ENCODE measurements around the gene PTPRK. TPM values are rescaled to one million over a fixed set of nuclear protein-coding genes. Genes with fewer than 3 reads are reported as not detected.

Gene PTPRK
- polyA plus RNA-seq, 3 donors, result 0.01 TPM; not detected in 2

DNA sequence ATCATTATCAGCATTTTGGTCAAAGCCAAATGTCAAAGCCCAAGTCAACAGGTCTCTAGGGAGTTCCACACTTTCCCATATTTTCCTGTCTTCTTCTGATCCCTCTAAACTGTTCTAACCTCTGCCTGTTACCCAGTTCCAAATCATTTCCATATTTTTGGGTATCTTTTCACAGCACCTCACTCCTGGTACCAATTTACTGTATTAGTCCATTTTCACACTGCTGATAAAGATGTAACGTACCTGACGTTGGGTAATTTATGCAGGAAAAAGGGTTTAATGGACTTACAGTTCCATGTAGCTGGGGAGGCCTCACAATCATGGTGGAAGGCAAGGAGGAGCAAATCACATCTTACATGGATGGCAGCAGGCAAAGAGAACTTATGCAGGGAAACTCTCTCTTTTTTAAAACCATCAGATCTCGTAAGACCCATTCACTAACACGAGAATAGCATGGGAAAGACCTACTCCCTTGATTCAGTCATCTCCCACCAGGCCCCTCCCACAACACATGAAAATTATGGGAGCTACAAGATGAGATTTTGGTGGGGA, 143.4 kb downstream of the PTPRK start:
- H3K4me3 ChIP-seq (replicated peaks in 1 of 3; ENCODE audit: low read depth in 2 of 3, low read length in 3 of 3), result no peak overlapping the region
- peaks cover 4 to 7% of the 10 kb centered on the region in 2 donors for H3K9me3 ChIP-seq (replicated peaks in 1 of 2; ENCODE audit: control insufficient read depth in 1 of 2, insufficient read depth in 1 of 2, low read length in 2 of 2)
- H4K20me1 ChIP-seq (ENCODE audit: insufficient read depth, low read length), result no peaks in the 10 kb centered on the region
- WGBS (ENCODE audit: insufficient coverage), result no CpG with 5 or more reads among the region's 4 CpGs
- no peak overlapping the region for H3K9ac ChIP-seq (ENCODE audit: insufficient read depth, low read length, poor library complexity, severe bottlenecking)
- no peaks in the 10 kb centered on the region for H3K27me3 ChIP-seq (ENCODE audit: control insufficient read depth in 2 of 2, insufficient read depth in 2 of 2, low read length in 2 of 2)
- H3K27ac Mint-ChIP-seq, result no peak overlapping the region
- no peak overlapping the region for H3K27ac ChIP-seq (ENCODE audit: low read depth in 1 of 2, low read length in 2 of 2)
- H3K79me2 ChIP-seq (ENCODE audit: insufficient read depth, low read length), result no peaks in the 10 kb centered on the region
- H3K4me2 ChIP-seq (replicated peaks; ENCODE audit: extremely low read depth, low read length, poor library complexity, severe bottlenecking), result no peak overlapping the region
- intact Hi-C loops (cut with micrococcal nuclease), result no loop called here
- peaks cover 1 to 10% (median 7%) of the 10 kb centered on the region in 7 donors for H3K9me3 Mint-ChIP-seq
- no peak overlapping the region for H3K4me3 Mint-ChIP-seq
- H3K4me1 ChIP-seq (ENCODE audit: control insufficient read depth in 1 of 2, insufficient read depth in 2 of 2, low read length in 2 of 2), result no peaks in the 10 kb centered on the region
- no peaks in the 10 kb centered on the region for H3K36me3 Mint-ChIP-seq
- H3K4me1 Mint-ChIP-seq, result no peaks in the 10 kb centered on the region
- TF ChIP-seq, protein P1, sequence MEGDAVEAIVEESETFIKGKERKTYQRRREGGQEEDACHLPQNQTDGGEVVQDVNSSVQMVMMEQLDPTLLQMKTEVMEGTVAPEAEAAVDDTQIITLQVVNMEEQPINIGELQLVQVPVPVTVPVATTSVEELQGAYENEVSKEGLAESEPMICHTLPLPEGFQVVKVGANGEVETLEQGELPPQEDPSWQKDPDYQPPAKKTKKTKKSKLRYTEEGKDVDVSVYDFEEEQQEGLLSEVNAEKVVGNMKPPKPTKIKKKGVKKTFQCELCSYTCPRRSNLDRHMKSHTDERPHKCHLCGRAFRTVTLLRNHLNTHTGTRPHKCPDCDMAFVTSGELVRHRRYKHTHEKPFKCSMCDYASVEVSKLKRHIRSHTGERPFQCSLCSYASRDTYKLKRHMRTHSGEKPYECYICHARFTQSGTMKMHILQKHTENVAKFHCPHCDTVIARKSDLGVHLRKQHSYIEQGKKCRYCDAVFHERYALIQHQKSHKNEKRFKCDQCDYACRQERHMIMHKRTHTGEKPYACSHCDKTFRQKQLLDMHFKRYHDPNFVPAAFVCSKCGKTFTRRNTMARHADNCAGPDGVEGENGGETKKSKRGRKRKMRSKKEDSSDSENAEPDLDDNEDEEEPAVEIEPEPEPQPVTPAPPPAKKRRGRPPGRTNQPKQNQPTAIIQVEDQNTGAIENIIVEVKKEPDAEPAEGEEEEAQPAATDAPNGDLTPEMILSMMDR (IDR thresholded peaks at IDR 0.05), result no peak
- H3K36me3 ChIP-seq (replicated peaks in 1 of 2; ENCODE audit: control insufficient read depth in 1 of 2, insufficient read depth in 2 of 2, low read length in 2 of 2), result no peaks in the 10 kb centered on the region
- DNase-seq, result no peak
- H2AFZ ChIP-seq (ENCODE audit: insufficient read depth, low read depth, low read length, poor library complexity, severe bottlenecking), result no peak overlapping the region
- H3K27me3 Mint-ChIP-seq (ENCODE audit: low read depth in 3 of 3), result no peaks in the 10 kb centered on the region

DNA sequence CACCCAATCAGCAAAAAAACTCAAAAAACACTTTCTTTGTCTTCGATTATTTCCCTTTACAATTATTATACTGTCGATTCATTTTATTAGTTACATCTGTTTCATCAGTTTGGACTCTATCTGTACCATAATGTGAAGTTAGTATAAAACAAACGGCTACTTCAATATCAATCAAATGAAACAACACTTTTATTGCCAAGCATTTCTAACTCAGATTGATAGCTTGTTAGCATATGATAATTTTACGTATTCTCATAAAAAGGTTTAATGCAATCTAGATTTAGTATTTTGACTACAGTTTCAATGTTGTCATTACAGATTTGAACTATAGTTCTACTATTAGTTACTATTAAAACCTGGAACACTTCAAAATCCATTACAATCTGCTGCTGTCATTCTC, 149.3 kb downstream of the PTPRK start:
- H4K20me1 ChIP-seq (ENCODE audit: insufficient read depth, low read length), result no peaks in the 10 kb centered on the region
- Mint-ChIP-seq H3K4me3 (no peak overlapping the region), H3K27me3 (ENCODE audit: low read depth in 3 of 3) (no peaks in the 10 kb centered on the region), H3K27ac (no peak overlapping the region), H3K9me3 (peaks cover 3 to 10% (median 6%) of the 10 kb centered on the region in 7 donors), H3K4me1 (no peaks in the 10 kb centered on the region), H3K36me3 (no peaks in the 10 kb centered on the region)
- no peaks in the 10 kb centered on the region for H3K79me2 ChIP-seq (ENCODE audit: insufficient read depth, low read length)
- intact Hi-C loops (cut with micrococcal nuclease), result no loop called here
- no peak for DNase-seq
- H3K9me3 ChIP-seq (replicated peaks in 1 of 2; ENCODE audit: control insufficient read depth in 1 of 2, insufficient read depth in 1 of 2, low read length in 2 of 2), result peaks cover 4% of the 10 kb centered on the region in 2 donors
- H3K4me3 ChIP-seq (replicated peaks in 1 of 3; ENCODE audit: low read depth in 2 of 3, low read length in 3 of 3), result no peak overlapping the region
- H3K27ac ChIP-seq (ENCODE audit: low read depth in 1 of 2, low read length in 2 of 2), result no peak overlapping the region
- no peaks in the 10 kb centered on the region for H3K36me3 ChIP-seq (replicated peaks in 1 of 2; ENCODE audit: control insufficient read depth in 1 of 2, insufficient read depth in 2 of 2, low read length in 2 of 2)
- TF ChIP-seq, protein P1 (IDR thresholded peaks at IDR 0.05), result no peak
- no peaks in the 10 kb centered on the region for H3K27me3 ChIP-seq (ENCODE audit: control insufficient read depth in 2 of 2, insufficient read depth in 2 of 2, low read length in 2 of 2)
- H3K9ac ChIP-seq (ENCODE audit: insufficient read depth, low read length, poor library complexity, severe bottlenecking), result no peak overlapping the region
- H2AFZ ChIP-seq (ENCODE audit: insufficient read depth, low read depth, low read length, poor library complexity, severe bottlenecking), result no peak overlapping the region
- H3K4me2 ChIP-seq (replicated peaks; ENCODE audit: extremely low read depth, low read length, poor library complexity, severe bottlenecking), result no peak overlapping the region
- WGBS (ENCODE audit: insufficient coverage), result no CpG with 5 or more reads among the region's 4 CpGs
- no peaks in the 10 kb centered on the region for H3K4me1 ChIP-seq (ENCODE audit: control insufficient read depth in 1 of 2, insufficient read depth in 2 of 2, low read length in 2 of 2)

Data from CD14-positive monocyte (primary cell).